H1 (cell line): ENCODE data around the gene NADK. TPM values are rescaled to one million over a fixed set of nuclear protein-coding genes. Genes with fewer than 3 reads are reported as not detected.

Experiments
- CEBPB ChIP-seq: IDR thresholded peaks from 2 replicates; pipeline ENCODE4 v1.6.1; 2012; ENCODE audit warnings: low read depth, low read length
- EP300 ChIP-seq, 2 experiments: IDR thresholded peaks; 1 replicate in 1 of 2; 2 replicates in 1 of 2; pipeline ENCODE4 v1.6.1; 2011 to 2012; ENCODE audit warnings: low read depth in 2 of 2, low read length in 2 of 2, mild to moderate bottlenecking in 2 of 2, borderline replicate concordance in 1 of 2, inconsistent platforms in 1 of 2, moderate library complexity in 1 of 2
- MAFK ChIP-seq: IDR thresholded peaks from 2 replicates; pipeline ENCODE4 v1.6.1; 2012; ENCODE audit warnings: low read depth, mild to moderate bottlenecking, improper control_type of control experiment, low read length
- NANOG ChIP-seq: IDR thresholded peaks from 2 replicates; pipeline ENCODE4 v1.6.1; 2011; ENCODE audit warnings: low read length, low read depth, mild to moderate bottlenecking, inconsistent platforms; ENCODE audit not compliant: insufficient read depth, poor library complexity, severe bottlenecking
- SP1 ChIP-seq: IDR thresholded peaks from 2 replicates; pipeline ENCODE4 v1.6.1; 2011; ENCODE audit warnings: low read depth, low read length
- polyA plus RNA-seq, 7 experiments: library from polyadenylated mRNA; depleted of rRNA in 3 of 7; stranded (reverse) in 5 of 7; unstranded in 2 of 7; fragments of >200 nt in 5 of 7; fragments of 200-250 nt in 2 of 7; gene quantifications; 1 replicate in 5 of 7; 2 replicates in 1 of 7; 4 replicates in 1 of 7; pipeline versions ENCODE4 v1.2.1 to v1.2.3, GENCODE V29; 2011 to 2013; ENCODE audit warnings: missing spikeins in 2 of 7, mixed read lengths in 2 of 7
- total RNA-seq: library from RNA; stranded (reverse); fragmentation: NEBNext Ultra II Directional; extraction: Animal tissue kit (Norgen Biotek cat#: 25700); gene quantifications from 2 replicates; pipeline ENCODE4 v1.2.1, GENCODE V29; 2021
- TF ChIP-seq, protein P1 (sequence below): fragments of 300-600 bp; sonication (generic); IDR thresholded peaks from 2 replicates; pipeline ENCODE4 v1.7.1; 2012; ENCODE audit warnings: low read length, moderate library complexity, mild to moderate bottlenecking, inconsistent platforms; ENCODE audit not compliant: insufficient replicate concordance
- TF ChIP-seq, protein P2 (sequence below): IDR thresholded peaks from 2 replicates; pipeline ENCODE4 v1.6.1; 2011; ENCODE audit warnings: low read depth, mild to moderate bottlenecking, low read length; ENCODE audit not compliant: insufficient read depth
- TF ChIP-seq, protein P3 (sequence below), 3 experiments: IDR thresholded peaks; 1 replicate in 2 of 3; 2 replicates in 1 of 3; pipeline versions ENCODE4 v1.5.1 to v1.6.1; 2011; ENCODE audit warnings: low read length in 3 of 3, mild to moderate bottlenecking in 3 of 3, inconsistent platforms in 2 of 3, low read depth in 1 of 3, moderate library complexity in 1 of 3; ENCODE audit not compliant: insufficient read depth in 1 of 3; ENCODE audit errors: control extremely low read depth in 1 of 3

Gene NADK
- total and polyA plus RNA-seq, 2 of the 8 experiments (the other 6 are each of a cell fraction or from before 2014, with no cell fraction given) = 78.0 to 89.7 TPM

DNA sequence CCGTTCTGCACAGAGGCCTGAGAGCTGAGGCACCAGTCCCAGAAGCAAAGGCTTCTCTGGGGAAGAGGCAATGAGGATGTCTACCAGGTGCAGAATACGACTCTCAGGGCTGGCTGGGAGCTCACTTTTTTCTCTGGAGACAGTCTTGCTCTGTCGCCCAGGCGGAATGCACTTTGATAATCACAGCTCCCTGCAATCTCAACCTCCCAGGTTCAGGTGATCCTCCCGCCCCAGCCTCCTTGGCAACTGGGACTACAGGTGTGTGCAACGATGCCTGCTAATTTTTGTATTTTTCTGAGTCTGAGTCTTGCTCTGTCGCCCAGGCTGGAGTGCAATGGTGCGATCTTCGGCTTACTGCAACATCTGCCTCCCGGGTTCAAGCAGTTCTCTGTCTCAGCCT, 17.6 kb downstream of the NADK start (continued):
- TF ChIP-seq, protein P1, sequence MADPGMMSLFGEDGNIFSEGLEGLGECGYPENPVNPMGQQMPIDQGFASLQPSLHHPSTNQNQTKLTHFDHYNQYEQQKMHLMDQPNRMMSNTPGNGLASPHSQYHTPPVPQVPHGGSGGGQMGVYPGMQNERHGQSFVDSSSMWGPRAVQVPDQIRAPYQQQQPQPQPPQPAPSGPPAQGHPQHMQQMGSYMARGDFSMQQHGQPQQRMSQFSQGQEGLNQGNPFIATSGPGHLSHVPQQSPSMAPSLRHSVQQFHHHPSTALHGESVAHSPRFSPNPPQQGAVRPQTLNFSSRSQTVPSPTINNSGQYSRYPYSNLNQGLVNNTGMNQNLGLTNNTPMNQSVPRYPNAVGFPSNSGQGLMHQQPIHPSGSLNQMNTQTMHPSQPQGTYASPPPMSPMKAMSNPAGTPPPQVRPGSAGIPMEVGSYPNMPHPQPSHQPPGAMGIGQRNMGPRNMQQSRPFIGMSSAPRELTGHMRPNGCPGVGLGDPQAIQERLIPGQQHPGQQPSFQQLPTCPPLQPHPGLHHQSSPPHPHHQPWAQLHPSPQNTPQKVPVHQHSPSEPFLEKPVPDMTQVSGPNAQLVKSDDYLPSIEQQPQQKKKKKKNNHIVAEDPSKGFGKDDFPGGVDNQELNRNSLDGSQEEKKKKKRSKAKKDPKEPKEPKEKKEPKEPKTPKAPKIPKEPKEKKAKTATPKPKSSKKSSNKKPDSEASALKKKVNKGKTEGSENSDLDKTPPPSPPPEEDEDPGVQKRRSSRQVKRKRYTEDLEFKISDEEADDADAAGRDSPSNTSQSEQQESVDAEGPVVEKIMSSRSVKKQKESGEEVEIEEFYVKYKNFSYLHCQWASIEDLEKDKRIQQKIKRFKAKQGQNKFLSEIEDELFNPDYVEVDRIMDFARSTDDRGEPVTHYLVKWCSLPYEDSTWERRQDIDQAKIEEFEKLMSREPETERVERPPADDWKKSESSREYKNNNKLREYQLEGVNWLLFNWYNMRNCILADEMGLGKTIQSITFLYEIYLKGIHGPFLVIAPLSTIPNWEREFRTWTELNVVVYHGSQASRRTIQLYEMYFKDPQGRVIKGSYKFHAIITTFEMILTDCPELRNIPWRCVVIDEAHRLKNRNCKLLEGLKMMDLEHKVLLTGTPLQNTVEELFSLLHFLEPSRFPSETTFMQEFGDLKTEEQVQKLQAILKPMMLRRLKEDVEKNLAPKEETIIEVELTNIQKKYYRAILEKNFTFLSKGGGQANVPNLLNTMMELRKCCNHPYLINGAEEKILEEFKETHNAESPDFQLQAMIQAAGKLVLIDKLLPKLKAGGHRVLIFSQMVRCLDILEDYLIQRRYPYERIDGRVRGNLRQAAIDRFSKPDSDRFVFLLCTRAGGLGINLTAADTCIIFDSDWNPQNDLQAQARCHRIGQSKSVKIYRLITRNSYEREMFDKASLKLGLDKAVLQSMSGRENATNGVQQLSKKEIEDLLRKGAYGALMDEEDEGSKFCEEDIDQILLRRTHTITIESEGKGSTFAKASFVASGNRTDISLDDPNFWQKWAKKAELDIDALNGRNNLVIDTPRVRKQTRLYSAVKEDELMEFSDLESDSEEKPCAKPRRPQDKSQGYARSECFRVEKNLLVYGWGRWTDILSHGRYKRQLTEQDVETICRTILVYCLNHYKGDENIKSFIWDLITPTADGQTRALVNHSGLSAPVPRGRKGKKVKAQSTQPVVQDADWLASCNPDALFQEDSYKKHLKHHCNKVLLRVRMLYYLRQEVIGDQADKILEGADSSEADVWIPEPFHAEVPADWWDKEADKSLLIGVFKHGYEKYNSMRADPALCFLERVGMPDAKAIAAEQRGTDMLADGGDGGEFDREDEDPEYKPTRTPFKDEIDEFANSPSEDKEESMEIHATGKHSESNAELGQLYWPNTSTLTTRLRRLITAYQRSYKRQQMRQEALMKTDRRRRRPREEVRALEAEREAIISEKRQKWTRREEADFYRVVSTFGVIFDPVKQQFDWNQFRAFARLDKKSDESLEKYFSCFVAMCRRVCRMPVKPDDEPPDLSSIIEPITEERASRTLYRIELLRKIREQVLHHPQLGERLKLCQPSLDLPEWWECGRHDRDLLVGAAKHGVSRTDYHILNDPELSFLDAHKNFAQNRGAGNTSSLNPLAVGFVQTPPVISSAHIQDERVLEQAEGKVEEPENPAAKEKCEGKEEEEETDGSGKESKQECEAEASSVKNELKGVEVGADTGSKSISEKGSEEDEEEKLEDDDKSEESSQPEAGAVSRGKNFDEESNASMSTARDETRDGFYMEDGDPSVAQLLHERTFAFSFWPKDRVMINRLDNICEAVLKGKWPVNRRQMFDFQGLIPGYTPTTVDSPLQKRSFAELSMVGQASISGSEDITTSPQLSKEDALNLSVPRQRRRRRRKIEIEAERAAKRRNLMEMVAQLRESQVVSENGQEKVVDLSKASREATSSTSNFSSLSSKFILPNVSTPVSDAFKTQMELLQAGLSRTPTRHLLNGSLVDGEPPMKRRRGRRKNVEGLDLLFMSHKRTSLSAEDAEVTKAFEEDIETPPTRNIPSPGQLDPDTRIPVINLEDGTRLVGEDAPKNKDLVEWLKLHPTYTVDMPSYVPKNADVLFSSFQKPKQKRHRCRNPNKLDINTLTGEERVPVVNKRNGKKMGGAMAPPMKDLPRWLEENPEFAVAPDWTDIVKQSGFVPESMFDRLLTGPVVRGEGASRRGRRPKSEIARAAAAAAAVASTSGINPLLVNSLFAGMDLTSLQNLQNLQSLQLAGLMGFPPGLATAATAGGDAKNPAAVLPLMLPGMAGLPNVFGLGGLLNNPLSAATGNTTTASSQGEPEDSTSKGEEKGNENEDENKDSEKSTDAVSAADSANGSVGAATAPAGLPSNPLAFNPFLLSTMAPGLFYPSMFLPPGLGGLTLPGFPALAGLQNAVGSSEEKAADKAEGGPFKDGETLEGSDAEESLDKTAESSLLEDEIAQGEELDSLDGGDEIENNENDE = no peak
- no peak for TF ChIP-seq SP1
- TF ChIP-seq CEBPB = no peak
- no peak for TF ChIP-seq NANOG
- TF ChIP-seq, protein P2, sequence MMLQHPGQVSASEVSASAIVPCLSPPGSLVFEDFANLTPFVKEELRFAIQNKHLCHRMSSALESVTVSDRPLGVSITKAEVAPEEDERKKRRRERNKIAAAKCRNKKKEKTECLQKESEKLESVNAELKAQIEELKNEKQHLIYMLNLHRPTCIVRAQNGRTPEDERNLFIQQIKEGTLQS = no peak
- TF ChIP-seq EP300 (IDR thresholded peaks at IDR 0.05; ENCODE audit: borderline replicate concordance in 1 of 2, low read depth in 2 of 2, low read length in 2 of 2) = no peak
- TF ChIP-seq, protein P3, sequence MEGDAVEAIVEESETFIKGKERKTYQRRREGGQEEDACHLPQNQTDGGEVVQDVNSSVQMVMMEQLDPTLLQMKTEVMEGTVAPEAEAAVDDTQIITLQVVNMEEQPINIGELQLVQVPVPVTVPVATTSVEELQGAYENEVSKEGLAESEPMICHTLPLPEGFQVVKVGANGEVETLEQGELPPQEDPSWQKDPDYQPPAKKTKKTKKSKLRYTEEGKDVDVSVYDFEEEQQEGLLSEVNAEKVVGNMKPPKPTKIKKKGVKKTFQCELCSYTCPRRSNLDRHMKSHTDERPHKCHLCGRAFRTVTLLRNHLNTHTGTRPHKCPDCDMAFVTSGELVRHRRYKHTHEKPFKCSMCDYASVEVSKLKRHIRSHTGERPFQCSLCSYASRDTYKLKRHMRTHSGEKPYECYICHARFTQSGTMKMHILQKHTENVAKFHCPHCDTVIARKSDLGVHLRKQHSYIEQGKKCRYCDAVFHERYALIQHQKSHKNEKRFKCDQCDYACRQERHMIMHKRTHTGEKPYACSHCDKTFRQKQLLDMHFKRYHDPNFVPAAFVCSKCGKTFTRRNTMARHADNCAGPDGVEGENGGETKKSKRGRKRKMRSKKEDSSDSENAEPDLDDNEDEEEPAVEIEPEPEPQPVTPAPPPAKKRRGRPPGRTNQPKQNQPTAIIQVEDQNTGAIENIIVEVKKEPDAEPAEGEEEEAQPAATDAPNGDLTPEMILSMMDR (IDR thresholded peaks at IDR 0.05; ENCODE audit: control extremely low read depth in 1 of 3, insufficient read depth in 1 of 3, low read depth in 1 of 3, low read length in 3 of 3) = no peak
- TF ChIP-seq MAFK = no peak
